A673 (cell line): ENCODE data around the gene THNSL1.

Source experiments
- CTCF ChIP-seq: fragments of 300-800, 200-600 bp; sonication (generic); conservative IDR thresholded peaks from 2 replicates; pipeline ENCODE4 v1.5.1; 2017; ENCODE audit warnings: low read depth, mild to moderate bottlenecking, antibody characterized with exemption, low read length, moderate library complexity, mixed read lengths
- EZH2 ChIP-seq: fragments of 200-600 bp; sonication (generic); IDR thresholded peaks from 2 replicates; pipeline ENCODE4 v1.6.1; 2017; ENCODE audit warnings: borderline replicate concordance, low read depth, mild to moderate bottlenecking, mixed read lengths, antibody characterized with exemption, low read length; ENCODE audit not compliant: poor library complexity, severe bottlenecking

- TF ChIP-seq CTCF (no peak), EZH2 (no peak)
Observed at GRCh38 chr10:24979685-24980084, 36.7 kb upstream of the THNSL1 start.
